ENCODE results near the gene NAA80.

DNA sequence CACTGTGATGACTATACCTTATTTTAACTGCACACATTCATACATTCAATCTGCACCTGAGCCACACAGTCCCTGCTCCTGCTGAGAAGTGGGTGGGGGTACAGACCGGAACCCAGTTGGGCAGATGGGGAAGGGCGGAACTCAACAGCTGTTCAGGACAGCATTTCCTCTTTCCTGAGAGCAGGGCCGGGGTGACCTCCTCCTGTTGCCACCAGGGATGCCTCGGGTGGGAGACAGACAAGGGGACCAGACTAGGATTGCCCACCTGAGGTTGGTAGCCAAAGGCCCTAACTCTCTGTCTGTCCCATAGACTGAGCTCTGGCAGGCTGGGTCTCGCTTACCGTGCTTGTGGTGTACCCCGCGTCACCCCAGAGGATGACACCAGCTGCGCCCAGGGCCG lies 19.4 kb upstream of the NAA80 start:
- TF ChIP-seq, protein P1, sequence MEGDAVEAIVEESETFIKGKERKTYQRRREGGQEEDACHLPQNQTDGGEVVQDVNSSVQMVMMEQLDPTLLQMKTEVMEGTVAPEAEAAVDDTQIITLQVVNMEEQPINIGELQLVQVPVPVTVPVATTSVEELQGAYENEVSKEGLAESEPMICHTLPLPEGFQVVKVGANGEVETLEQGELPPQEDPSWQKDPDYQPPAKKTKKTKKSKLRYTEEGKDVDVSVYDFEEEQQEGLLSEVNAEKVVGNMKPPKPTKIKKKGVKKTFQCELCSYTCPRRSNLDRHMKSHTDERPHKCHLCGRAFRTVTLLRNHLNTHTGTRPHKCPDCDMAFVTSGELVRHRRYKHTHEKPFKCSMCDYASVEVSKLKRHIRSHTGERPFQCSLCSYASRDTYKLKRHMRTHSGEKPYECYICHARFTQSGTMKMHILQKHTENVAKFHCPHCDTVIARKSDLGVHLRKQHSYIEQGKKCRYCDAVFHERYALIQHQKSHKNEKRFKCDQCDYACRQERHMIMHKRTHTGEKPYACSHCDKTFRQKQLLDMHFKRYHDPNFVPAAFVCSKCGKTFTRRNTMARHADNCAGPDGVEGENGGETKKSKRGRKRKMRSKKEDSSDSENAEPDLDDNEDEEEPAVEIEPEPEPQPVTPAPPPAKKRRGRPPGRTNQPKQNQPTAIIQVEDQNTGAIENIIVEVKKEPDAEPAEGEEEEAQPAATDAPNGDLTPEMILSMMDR (IDR thresholded peaks at IDR 0.05; ENCODE audit: low read depth, low read length, poor library complexity, severe bottlenecking), result no peak
- no peak for TF ChIP-seq EZH2phosphoT487 (IDR thresholded peaks at IDR 0.05; ENCODE audit: borderline replicate concordance, low read length)

Measured in DOHH2 (cell line).